GM12878 (cell line): ENCODE results near the gene CNDP2. TPM values are rescaled to one million over a fixed set of nuclear protein-coding genes. Genes with fewer than 3 reads are reported as not detected.

Source experiments
- ATAC-seq: fragments of 200-7000 bp; cut with Tn5 transposase; 3 replicates; pipeline ENCODE4 v1.9.1; 2020; ENCODE audit warnings: mild to moderate bottlenecking, moderate library complexity
- BruUV-seq: library from RNA; stranded (reverse); fragments of 400-500 nt; replicated peaks from 2 replicates; lab custom pipeline; 2021; lab: Mats Ljungman, UMichigan
- CTCF ChIA-PET: fragments of 300-600 bp; sonication (Branson Sonifier 250); formaldehyde crosslinking; extraction: SDS; loops from one replicate; lab custom pipeline; 2021; ENCODE audit warnings: inconsistent platforms; lab: Yijun Ruan, JAX
- POLR2A ChIA-PET: fragments of 350-600 bp; formaldehyde crosslinking; extraction: SDS; loops from one replicate; lab custom pipeline; 2021; ENCODE audit warnings: inconsistent platforms; lab: Charles Lee
- RAD21 ChIA-PET: fragments of 300-600 bp; sonication (Branson Sonifier 250); formaldehyde crosslinking; loops from one replicate; lab custom pipeline; 2023; ENCODE audit warnings: antibody characterized with exemption; ENCODE audit not compliant: unreplicated experiment; lab: Charles Lee
- SMC1A ChIA-PET: fragments of 300-600 bp; sonication (Branson Sonifier 250); formaldehyde crosslinking; loops from one replicate; lab custom pipeline; 2023; ENCODE audit not compliant: unreplicated experiment, uncharacterized antibody; lab: Charles Lee
- DNase-seq: peaks from one replicate; pipeline ENCODE4 v3.0.0-alpha.2; 2011; ENCODE audit warnings: low read depth, low spot score
- FAIRE-seq: peaks from 3 replicates; lab custom pipeline; 2011; peaks lifted over from hg19 to GRCh38; lab: Jason Lieb, UNC
- H2AFZ ChIP-seq: 2 replicates; pipeline ENCODE4 v1.6.0; 2011; ENCODE audit warnings: low read depth, low read length, control low read depth; ENCODE audit not compliant: control insufficient read depth
- H3K27ac ChIP-seq: 2 replicates; pipeline ENCODE4 v1.5.1; 2011; ENCODE audit warnings: control low read depth; ENCODE audit not compliant: control insufficient read depth, insufficient read depth
- H3K27me3 ChIP-seq, 2 experiments: replicated peaks in 1 of 2; 2 replicates each; pipeline versions ENCODE4 v1.6.0 to v1.6.1; 2011; ENCODE audit warnings: low read length in 1 of 2; ENCODE audit not compliant: control insufficient read depth in 2 of 2, insufficient read depth in 2 of 2
- H3K36me3 ChIP-seq, 2 experiments: 2 replicates each; pipeline ENCODE4 v1.5.1; 2011; ENCODE audit warnings: low read length in 1 of 2; ENCODE audit not compliant: control insufficient read depth in 2 of 2, insufficient read depth in 2 of 2
- H3K4me1 ChIP-seq: 2 replicates; pipeline ENCODE4 v1.6.1; 2011; ENCODE audit warnings: mild to moderate bottlenecking, low read length, moderate library complexity, mixed read lengths; ENCODE audit not compliant: control insufficient read depth, insufficient read depth
- H3K4me2 ChIP-seq: 2 replicates; pipeline ENCODE4 v1.6.0; 2011; ENCODE audit warnings: control low read depth; ENCODE audit not compliant: control insufficient read depth, insufficient read depth
- H3K4me3 ChIP-seq: fragments of 200-600 bp; sonication (generic); 2 replicates; pipeline ENCODE4 v1.5.1; 2016
- H3K79me2 ChIP-seq: 2 replicates; pipeline ENCODE4 v1.6.0; 2011; ENCODE audit warnings: low read length; ENCODE audit not compliant: control insufficient read depth, insufficient read depth
- H3K9ac ChIP-seq: 2 replicates; pipeline ENCODE4 v1.8.0; 2011; ENCODE audit warnings: low read length, control low read depth, mixed read lengths; ENCODE audit not compliant: control insufficient read depth, insufficient read depth
- H3K9me3 ChIP-seq: replicated peaks from 3 replicates; pipeline ENCODE4 v1.5.1; 2011; ENCODE audit warnings: mild to moderate bottlenecking, low read length; ENCODE audit not compliant: control insufficient read depth, insufficient read depth
- H4K20me1 ChIP-seq: 2 replicates; pipeline ENCODE4 v1.6.0; 2011; ENCODE audit not compliant: control insufficient read depth, insufficient read depth
- CHD4 ChIP-seq: fragments of 200-600 bp; sonication (generic); IDR thresholded peaks from 2 replicates; pipeline ENCODE4 v1.6.1; 2016; ENCODE audit warnings: mild to moderate bottlenecking
- SIN3A ChIP-seq: IDR thresholded peaks from 2 replicates; pipeline ENCODE4 v1.6.1; 2012; ENCODE audit warnings: low read depth, low read length, improper control_type of control experiment
- SRF ChIP-seq, 2 experiments: IDR thresholded peaks; 2 replicates each; pipeline ENCODE4 v1.6.1; 2011; ENCODE audit warnings: low read depth in 2 of 2, low read length in 2 of 2, mild to moderate bottlenecking in 1 of 2, moderate library complexity in 1 of 2
- TCF7 ChIP-seq: IDR thresholded peaks from 2 replicates; pipeline ENCODE4 v1.6.1; 2014; ENCODE audit warnings: antibody characterized with exemption, borderline replicate concordance
- WGBS: methylation state at CpG from one replicate; pipeline ENCODE4 v1.1.6; 2016; ENCODE audit warnings: low lambda C conversion rate; ENCODE audit not compliant: insufficient replicate concordance, insufficient coverage; ENCODE audit errors: missing lambda C conversion rate; 5-methylcytosine and 5-hydroxymethylcytosine counted together
- in situ Hi-C: fragments of 300-500 bp; cut with MboI; formaldehyde crosslinking; loops from 9 replicates; pipeline ENCODE4 v1.14.3; 2018; ENCODE audit warnings: mixed read lengths
- intact Hi-C: fragments of 100-400 bp; cut with micrococcal nuclease; formaldehyde crosslinking; loops from one replicate; pipeline ENCODE4 v1.14.2; 2022; ENCODE audit not compliant: unreplicated experiment
- polyA plus RNA-seq, 11 experiments: library from polyadenylated mRNA; depleted of rRNA in 4 of 11; unstranded in 6 of 11; stranded (reverse) in 5 of 11; fragments of >200 nt; fragmentation: Nextera tagmentation in 4 of 11; fragmentation: Illumina TruSeq in 1 of 11; extraction: Ambion mirVana in 4 of 11; extraction: Trizol in 1 of 11; gene quantifications; 1 replicate in 1 of 11; 2 replicates in 10 of 11; pipeline versions ENCODE4 v1.2.1 to v1.2.3, GENCODE V29; 2011 to 2016; ENCODE audit warnings: inconsistent platforms in 2 of 11, missing spikeins in 2 of 11, low read depth in 1 of 11
- total RNA-seq, 4 experiments: library from RNA; depleted of rRNA in 3 of 4; stranded (reverse); fragments of >200 nt in 3 of 4; fragmentation: Illumina TruSeq in 1 of 4; extraction: Trizol in 1 of 4; gene quantifications; 2 replicates each; pipeline versions ENCODE4 v1.2.1 to v1.2.3, GENCODE V29; 2013 to 2021
- TF ChIP-seq, protein P1 (sequence below): IDR thresholded peaks from 2 replicates; pipeline ENCODE4 v1.6.1; 2012; ENCODE audit warnings: low read depth, low read length, improper control_type of control experiment
- TF ChIP-seq, protein P2 (sequence below): fragments of 450-650 bp; IDR thresholded peaks from 2 replicates; pipeline ENCODE4 v1.6.1; 2017; ENCODE audit warnings: mild to moderate bottlenecking

CNDP2 gene
- total and polyA plus RNA-seq, 10 of the 15 experiments (the other 5 are each of a cell fraction or from before 2014, with no cell fraction given) = 63.5 to 213 (median 158) TPM

DNA sequence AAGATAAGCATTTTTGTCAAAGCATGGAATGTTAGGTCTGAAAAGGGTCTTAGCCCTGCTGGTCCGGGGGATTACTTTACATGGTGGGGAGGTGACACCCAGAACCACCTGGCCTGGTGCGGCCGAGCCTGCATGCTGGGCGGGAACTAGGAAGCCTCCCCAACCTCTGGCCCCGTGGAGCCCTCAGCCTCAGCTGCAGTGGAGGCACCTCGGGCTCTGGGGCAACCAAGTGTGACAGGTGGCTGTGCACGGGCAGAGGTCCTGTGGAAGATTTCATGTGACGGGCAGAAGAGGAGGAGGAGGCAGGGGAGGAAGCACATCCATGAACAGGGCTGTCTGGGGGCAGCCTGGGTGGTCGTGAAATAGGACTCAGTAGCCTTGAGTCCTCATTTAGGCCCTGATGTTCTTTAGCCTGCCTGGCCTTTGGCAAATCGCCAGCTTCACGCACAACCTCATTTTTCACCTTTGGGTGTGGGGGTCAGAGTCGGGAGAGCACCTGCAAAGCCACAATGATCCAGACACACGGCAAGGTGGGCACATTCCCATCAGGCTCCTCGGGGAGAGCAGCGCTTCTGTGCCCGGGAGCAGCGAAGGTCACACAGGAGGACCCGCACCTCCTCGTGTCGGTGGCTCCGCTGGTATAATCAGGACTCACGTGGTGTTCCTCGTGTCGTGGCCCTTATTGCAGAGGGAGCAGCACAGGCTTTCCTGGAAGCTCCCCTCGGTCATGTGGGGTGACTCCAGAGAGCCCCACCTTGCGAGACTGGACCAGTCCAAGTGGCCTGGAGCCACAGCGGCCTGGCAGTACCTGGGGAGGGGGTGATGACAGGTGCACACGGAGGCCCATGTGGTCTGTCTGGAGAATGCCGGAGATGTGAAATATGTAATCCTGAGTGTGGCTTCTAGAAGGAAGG is 13.9 kb downstream of the CNDP2 start:
- Histone ChIP-seq H3K27me3 (no peaks in the 10 kb centered on the region), H3K4me2 (no peak overlapping the region), H3K79me2 (no peaks in the 10 kb centered on the region), H3K27ac (no peak overlapping the region), H2AFZ (no peak overlapping the region), H3K4me1 (no peaks in the 10 kb centered on the region), H3K9ac (no peak overlapping the region), H3K36me3 (peaks cover 45 to 59% of the 10 kb centered on the region in 2 experiments), H3K4me3 (no peak overlapping the region), H4K20me1 (no peaks in the 10 kb centered on the region; the same call in 1 of the 2 replicates), H3K9me3 (no peaks in the 10 kb centered on the region)
- ChIA-PET RAD21 (no interaction called here), POLR2A (no interaction called here), SMC1A (no interaction called here), CTCF (no interaction called here)
- intact Hi-C loops (no loop called here), in situ Hi-C loops (no loop called here)
- FAIRE-seq (no peak), ATAC-seq (no peak), DNase-seq (no peak)
- TF ChIP-seq CHD4 (no peak), SIN3A (no peak), TCF7 (no peak), SRF (IDR thresholded peaks at IDR 0.05; ENCODE audit: low read depth in 2 of 2, low read length in 2 of 2) (no peak)
- TF ChIP-seq, protein P1, sequence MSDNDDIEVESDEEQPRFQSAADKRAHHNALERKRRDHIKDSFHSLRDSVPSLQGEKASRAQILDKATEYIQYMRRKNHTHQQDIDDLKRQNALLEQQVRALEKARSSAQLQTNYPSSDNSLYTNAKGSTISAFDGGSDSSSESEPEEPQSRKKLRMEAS = no peak
- TF ChIP-seq, protein P2, sequence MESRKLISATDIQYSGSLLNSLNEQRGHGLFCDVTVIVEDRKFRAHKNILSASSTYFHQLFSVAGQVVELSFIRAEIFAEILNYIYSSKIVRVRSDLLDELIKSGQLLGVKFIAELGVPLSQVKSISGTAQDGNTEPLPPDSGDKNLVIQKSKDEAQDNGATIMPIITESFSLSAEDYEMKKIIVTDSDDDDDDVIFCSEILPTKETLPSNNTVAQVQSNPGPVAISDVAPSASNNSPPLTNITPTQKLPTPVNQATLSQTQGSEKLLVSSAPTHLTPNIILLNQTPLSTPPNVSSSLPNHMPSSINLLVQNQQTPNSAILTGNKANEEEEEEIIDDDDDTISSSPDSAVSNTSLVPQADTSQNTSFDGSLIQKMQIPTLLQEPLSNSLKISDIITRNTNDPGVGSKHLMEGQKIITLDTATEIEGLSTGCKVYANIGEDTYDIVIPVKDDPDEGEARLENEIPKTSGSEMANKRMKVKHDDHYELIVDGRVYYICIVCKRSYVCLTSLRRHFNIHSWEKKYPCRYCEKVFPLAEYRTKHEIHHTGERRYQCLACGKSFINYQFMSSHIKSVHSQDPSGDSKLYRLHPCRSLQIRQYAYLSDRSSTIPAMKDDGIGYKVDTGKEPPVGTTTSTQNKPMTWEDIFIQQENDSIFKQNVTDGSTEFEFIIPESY = no peak
- BruUV-seq = no TSS peak
- WGBS = 91% methylated on average over 29 of the region's 29 CpGs
